Mammary epithelial cell (primary cell): Measurements from ENCODE around the gene RIC8A.

Experiments
- EZH2 ChIP-seq: IDR thresholded peaks from 2 replicates; pipeline ENCODE4 v1.6.1; 2012; ENCODE audit warnings: low read length, inconsistent platforms, borderline replicate concordance
- TF ChIP-seq, protein P1 (sequence below), 2 donors: IDR thresholded peaks in 1 of 2; conservative IDR thresholded peaks in 1 of 2; 2 replicates each; pipeline ENCODE4 v1.5.1; 2011 to 2012; ENCODE audit warnings: inconsistent platforms in 2 of 2, low read length in 2 of 2, mild to moderate bottlenecking in 2 of 2, control low read depth in 1 of 2, low read depth in 1 of 2; ENCODE audit not compliant: insufficient read depth in 1 of 2; ENCODE audit errors: extremely low read depth in 1 of 2

DNA sequence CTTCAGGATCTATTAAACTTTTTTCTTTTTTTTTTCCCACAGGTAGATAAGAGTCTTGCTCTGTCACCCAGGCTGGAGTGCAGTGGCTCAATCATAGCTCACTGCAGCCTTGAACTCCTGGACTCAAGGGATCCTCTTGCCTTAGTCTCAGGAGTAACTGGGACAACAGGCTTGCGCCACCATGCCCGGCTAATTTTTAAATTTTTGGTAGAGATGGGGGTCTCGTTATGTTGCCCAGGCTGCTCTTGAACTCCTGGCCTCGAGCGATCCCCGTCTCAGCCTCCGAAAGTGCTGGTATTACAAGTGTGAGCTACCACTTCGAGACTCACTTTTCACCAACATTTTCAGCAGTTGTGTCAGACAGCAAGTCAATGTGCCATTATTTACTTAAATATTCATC, 27.7 kb downstream of the RIC8A start:
- TF ChIP-seq, protein P1, sequence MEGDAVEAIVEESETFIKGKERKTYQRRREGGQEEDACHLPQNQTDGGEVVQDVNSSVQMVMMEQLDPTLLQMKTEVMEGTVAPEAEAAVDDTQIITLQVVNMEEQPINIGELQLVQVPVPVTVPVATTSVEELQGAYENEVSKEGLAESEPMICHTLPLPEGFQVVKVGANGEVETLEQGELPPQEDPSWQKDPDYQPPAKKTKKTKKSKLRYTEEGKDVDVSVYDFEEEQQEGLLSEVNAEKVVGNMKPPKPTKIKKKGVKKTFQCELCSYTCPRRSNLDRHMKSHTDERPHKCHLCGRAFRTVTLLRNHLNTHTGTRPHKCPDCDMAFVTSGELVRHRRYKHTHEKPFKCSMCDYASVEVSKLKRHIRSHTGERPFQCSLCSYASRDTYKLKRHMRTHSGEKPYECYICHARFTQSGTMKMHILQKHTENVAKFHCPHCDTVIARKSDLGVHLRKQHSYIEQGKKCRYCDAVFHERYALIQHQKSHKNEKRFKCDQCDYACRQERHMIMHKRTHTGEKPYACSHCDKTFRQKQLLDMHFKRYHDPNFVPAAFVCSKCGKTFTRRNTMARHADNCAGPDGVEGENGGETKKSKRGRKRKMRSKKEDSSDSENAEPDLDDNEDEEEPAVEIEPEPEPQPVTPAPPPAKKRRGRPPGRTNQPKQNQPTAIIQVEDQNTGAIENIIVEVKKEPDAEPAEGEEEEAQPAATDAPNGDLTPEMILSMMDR (conservative IDR thresholded peaks at IDR 0.05 in 1 of 2, IDR thresholded peaks at IDR 0.05 in 1 of 2; ENCODE audit: extremely low read depth in 1 of 2, insufficient read depth in 1 of 2, low read depth in 1 of 2, low read length in 2 of 2): no peak
- no peak for TF ChIP-seq EZH2
